OCI-LY1 (cell line): ENCODE measurements around the gene ACOD1.

Experiments used
- EZH2 ChIP-seq: fragments of 200-600 bp; sonication (generic), shearing (Covaris generic); IDR thresholded peaks from 2 replicates; pipeline ENCODE4 v1.8.0; 2017; ENCODE audit warnings: borderline replicate concordance, mixed run types, mild to moderate bottlenecking, antibody characterized with exemption, low read length, moderate library complexity, mixed read lengths
- TF ChIP-seq, protein P1 (sequence below): fragments of 200-600 bp; sonication (generic), shearing (Covaris generic); IDR thresholded peaks from 2 replicates; pipeline ENCODE4 v1.5.1; 2017; ENCODE audit warnings: mild to moderate bottlenecking, antibody characterized with exemption, low read length, moderate library complexity, mixed read lengths

GRCh38 chr13:76953968-76954367 lies 5.7 kb downstream of the ACOD1 start:
- TF ChIP-seq, protein P1, sequence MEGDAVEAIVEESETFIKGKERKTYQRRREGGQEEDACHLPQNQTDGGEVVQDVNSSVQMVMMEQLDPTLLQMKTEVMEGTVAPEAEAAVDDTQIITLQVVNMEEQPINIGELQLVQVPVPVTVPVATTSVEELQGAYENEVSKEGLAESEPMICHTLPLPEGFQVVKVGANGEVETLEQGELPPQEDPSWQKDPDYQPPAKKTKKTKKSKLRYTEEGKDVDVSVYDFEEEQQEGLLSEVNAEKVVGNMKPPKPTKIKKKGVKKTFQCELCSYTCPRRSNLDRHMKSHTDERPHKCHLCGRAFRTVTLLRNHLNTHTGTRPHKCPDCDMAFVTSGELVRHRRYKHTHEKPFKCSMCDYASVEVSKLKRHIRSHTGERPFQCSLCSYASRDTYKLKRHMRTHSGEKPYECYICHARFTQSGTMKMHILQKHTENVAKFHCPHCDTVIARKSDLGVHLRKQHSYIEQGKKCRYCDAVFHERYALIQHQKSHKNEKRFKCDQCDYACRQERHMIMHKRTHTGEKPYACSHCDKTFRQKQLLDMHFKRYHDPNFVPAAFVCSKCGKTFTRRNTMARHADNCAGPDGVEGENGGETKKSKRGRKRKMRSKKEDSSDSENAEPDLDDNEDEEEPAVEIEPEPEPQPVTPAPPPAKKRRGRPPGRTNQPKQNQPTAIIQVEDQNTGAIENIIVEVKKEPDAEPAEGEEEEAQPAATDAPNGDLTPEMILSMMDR: no peak
- TF ChIP-seq EZH2: no peak
